Liver (tissue), 9 donors: ENCODE data around the gene UNC13B. TPM values are rescaled to one million over a fixed set of nuclear protein-coding genes. Genes with fewer than 3 reads are reported as not detected.
"Not testable (repeated sequence)": the region's sequence is repeated elsewhere in the genome, so short reads cannot be mapped to it uniquely, and the experiment has no call there.

Experiments used
- DNase-seq: peaks from one replicate; pipeline ENCODE4 v3.0.0-alpha.2; 2017; ENCODE audit warnings: low spot score
- H3K27ac ChIP-seq, 2 donors: one replicate each; pipeline ENCODE4 v1.7.0; 2013; ENCODE audit warnings: inconsistent platforms in 2 of 2, low read length in 2 of 2, control low read depth in 1 of 2, low read depth in 1 of 2, mild to moderate bottlenecking in 1 of 2
- H3K27me3 ChIP-seq, 4 donors: one replicate each; pipeline versions ENCODE4 v1.6.1 to v1.7.0; 2013; ENCODE audit warnings: low read length in 3 of 4, inconsistent platforms in 1 of 4, mild to moderate bottlenecking in 1 of 4, moderate library complexity in 1 of 4; ENCODE audit not compliant: control insufficient read depth in 4 of 4, insufficient read depth in 4 of 4
- H3K36me3 ChIP-seq, 4 donors: one replicate each; pipeline versions ENCODE4 v1.6.1 to v1.7.0; 2013; ENCODE audit warnings: low read length in 3 of 4, mild to moderate bottlenecking in 3 of 4, low read depth in 1 of 4, moderate library complexity in 1 of 4; ENCODE audit not compliant: control insufficient read depth in 4 of 4, insufficient read depth in 3 of 4
- H3K4me1 ChIP-seq, 4 donors: one replicate each; pipeline versions ENCODE4 v1.6.1 to v1.7.0; 2013; ENCODE audit warnings: low read length in 3 of 4, mild to moderate bottlenecking in 3 of 4, moderate library complexity in 1 of 4; ENCODE audit not compliant: control insufficient read depth in 4 of 4, insufficient read depth in 4 of 4
- H3K4me3 ChIP-seq, 3 donors: one replicate each; pipeline versions ENCODE4 v1.6.1 to v1.7.0; 2013; ENCODE audit warnings: low read length in 3 of 3, control low read depth in 1 of 3, low read depth in 1 of 3, mild to moderate bottlenecking in 1 of 3
- H3K9ac ChIP-seq, 2 donors: one replicate each; pipeline ENCODE4 v1.7.0; 2013; ENCODE audit warnings: low read length in 2 of 2, mild to moderate bottlenecking in 2 of 2, moderate library complexity in 2 of 2, control low read depth in 1 of 2, low read depth in 1 of 2
- H3K9me3 ChIP-seq, 4 donors: one replicate each; pipeline versions ENCODE4 v1.6.1 to v1.7.0; 2013; ENCODE audit warnings: low read length in 3 of 4; ENCODE audit not compliant: control insufficient read depth in 4 of 4
- ATF3 ChIP-seq: IDR thresholded peaks from 2 replicates; pipeline ENCODE4 v1.6.1; 2016; ENCODE audit warnings: antibody characterized with exemption
- CTCF ChIP-seq: fragments of 150-350 bp; IDR thresholded peaks from 2 replicates; pipeline ENCODE4 v1.5.1; 2017; ENCODE audit warnings: improper control_type of control experiment, low read depth, low read length; ENCODE audit not compliant: missing input control
- EGR1 ChIP-seq, 2 donors: IDR thresholded peaks; 2 replicates each; pipeline ENCODE4 v1.6.1; 2016 to 2018; ENCODE audit warnings: antibody characterized with exemption in 2 of 2, low read depth in 2 of 2
- FOXA1 ChIP-seq: IDR thresholded peaks from 2 replicates; pipeline ENCODE4 v1.6.1; 2016; ENCODE audit warnings: antibody characterized with exemption
- FOXA2 ChIP-seq: IDR thresholded peaks from 2 replicates; pipeline ENCODE4 v1.6.1; 2016; ENCODE audit warnings: antibody characterized with exemption
- GABPA ChIP-seq, 2 donors: IDR thresholded peaks in 1 of 2; conservative IDR thresholded peaks in 1 of 2; 2 replicates each; pipeline ENCODE4 v1.6.1; 2016; ENCODE audit warnings: antibody characterized with exemption in 2 of 2, mild to moderate bottlenecking in 1 of 2, moderate library complexity in 1 of 2
- HNF4A ChIP-seq, 2 donors: conservative IDR thresholded peaks; 2 replicates each; pipeline ENCODE4 v1.6.1; 2016; ENCODE audit warnings: antibody characterized with exemption in 2 of 2, mild to moderate bottlenecking in 2 of 2
- HNF4G ChIP-seq: IDR thresholded peaks from 2 replicates; pipeline ENCODE4 v1.6.1; 2016; ENCODE audit warnings: antibody characterized with exemption
- JUND ChIP-seq, 2 donors: IDR thresholded peaks; 2 replicates each; pipeline ENCODE4 v1.6.1; 2016; ENCODE audit warnings: antibody characterized with exemption in 2 of 2
- MAX ChIP-seq: IDR thresholded peaks from 2 replicates; pipeline ENCODE4 v1.6.1; 2016; ENCODE audit warnings: antibody characterized with exemption
- NR2F2 ChIP-seq: IDR thresholded peaks from 2 replicates; pipeline ENCODE4 v1.6.1; 2016; ENCODE audit warnings: antibody characterized with exemption
- REST ChIP-seq: IDR thresholded peaks from 2 replicates; pipeline ENCODE4 v1.6.1; 2016; ENCODE audit warnings: antibody characterized with exemption, mild to moderate bottlenecking
- RXRA ChIP-seq, 2 donors: IDR thresholded peaks; 2 replicates each; pipeline ENCODE4 v1.6.1; 2017 to 2018; ENCODE audit warnings: antibody characterized with exemption in 2 of 2, mild to moderate bottlenecking in 1 of 2
- SP1 ChIP-seq: IDR thresholded peaks from 2 replicates; pipeline ENCODE4 v1.6.1; 2018; ENCODE audit warnings: antibody characterized with exemption, mild to moderate bottlenecking
- TAF1 ChIP-seq: conservative IDR thresholded peaks from 2 replicates; pipeline ENCODE4 v1.6.1; 2016; ENCODE audit warnings: antibody characterized with exemption, mild to moderate bottlenecking
- YY1 ChIP-seq: IDR thresholded peaks from 2 replicates; pipeline ENCODE4 v1.6.1; 2016; ENCODE audit warnings: antibody characterized with exemption, mild to moderate bottlenecking
- ZBTB33 ChIP-seq: IDR thresholded peaks from 2 replicates; pipeline ENCODE4 v1.6.1; 2016; ENCODE audit warnings: antibody characterized with exemption
- WGBS: extraction: QIAGEN DNeasy Blood & Tissue Kit; methylation state at CpG from one replicate; pipeline ENCODE4 v1.1.7; 2013; 5-methylcytosine and 5-hydroxymethylcytosine counted together
- polyA plus RNA-seq, 2 donors: library from polyadenylated mRNA; stranded (reverse) in 1 of 2; unstranded in 1 of 2; fragments of 200-250 nt in 1 of 2; fragments of >200 nt in 1 of 2; fragmentation: Nextera tagmentation in 1 of 2; extraction: Ambion mirVana in 1 of 2; gene quantifications; one replicate each; pipeline versions ENCODE4 v1.2.1 to v1.2.3, GENCODE V29; 2013 to 2015
- total RNA-seq, 2 donors: library from RNA; depleted of rRNA; stranded (reverse); fragments of >200 nt; gene quantifications; one replicate each; pipeline ENCODE4 v1.2.3, GENCODE V29; 2014
- donor health status: healthy.
- donor health status: healthy.
- donor health status: healthy.
- donor health status: healthy.
- donor health status: healthy.

Gene UNC13B
- total and polyA plus RNA-seq, 4 donors, result 5.5 to 25.7 (median 11.9) TPM

GRCh38 chr9:35237311-35237710 is 75.5 kb downstream of the UNC13B start:
- no peak overlapping the region for H3K4me3 ChIP-seq
- H3K4me1 ChIP-seq, result peaks cover 0 to 4% (median 0%) of the 10 kb centered on the region in 4 donors
- DNase-seq, result no peak
- H3K9ac ChIP-seq, result no peak overlapping the region
- WGBS, result 64% methylated on average over 1 of the region's 1 CpG
- H3K36me3 ChIP-seq, result no peaks in the 10 kb centered on the region
- no peaks in the 10 kb centered on the region for H3K9me3 ChIP-seq
- no peak overlapping the region for H3K27ac ChIP-seq
- no peaks in the 10 kb centered on the region for H3K27me3 ChIP-seq
- TF ChIP-seq MAX (no peak), RXRA (IDR thresholded peaks at IDR 0.05) (no peak), EGR1 (IDR thresholded peaks at IDR 0.05; ENCODE audit: low read depth in 2 of 2) (no peak), YY1 (no peak), ATF3 (no peak), CTCF (no peak), GABPA (IDR thresholded peaks at IDR 0.05 in 1 of 2, conservative IDR thresholded peaks at IDR 0.05 in 1 of 2) (no peak), SP1 (no peak), REST (no peak), HNF4A (conservative IDR thresholded peaks at IDR 0.05) (no peak), HNF4G (no peak), TAF1 (no peak), JUND (IDR thresholded peaks at IDR 0.05) (no peak), FOXA2 (no peak)

- not testable (repeated sequence) for H3K9ac ChIP-seq, H3K9me3 ChIP-seq, DNase-seq, H3K4me1 ChIP-seq, H3K36me3 ChIP-seq, H3K27me3 ChIP-seq, H3K27ac ChIP-seq, H3K4me3 ChIP-seq
- no CpG with 5 or more reads among the region's 1 CpG for WGBS
Observed at GRCh38 chr9:35245945-35246344, 84.1 kb downstream of the UNC13B start.

GRCh38 chr9:35253075-35253474 is 91.3 kb downstream of the UNC13B start:
- 98% methylated on average over 1 of the region's 1 CpG for WGBS
- no peak for TF ChIP-seq GABPA (IDR thresholded peaks at IDR 0.05 in 1 of 2, conservative IDR thresholded peaks at IDR 0.05 in 1 of 2)
- TF ChIP-seq RXRA (IDR thresholded peaks at IDR 0.05), result no peak
- no peak for TF ChIP-seq JUND (IDR thresholded peaks at IDR 0.05)
- no peak for TF ChIP-seq EGR1 (IDR thresholded peaks at IDR 0.05; ENCODE audit: low read depth in 2 of 2)
- TF ChIP-seq CTCF, result no peak
- TF ChIP-seq MAX, result no peak
- no peak for TF ChIP-seq FOXA1
- TF ChIP-seq TAF1, result no peak
- TF ChIP-seq ZBTB33, result no peak
- TF ChIP-seq ATF3, result no peak
- no peak for TF ChIP-seq HNF4A (conservative IDR thresholded peaks at IDR 0.05)
- no peak for TF ChIP-seq NR2F2
- TF ChIP-seq HNF4G, result no peak
- no peak overlapping the region for H3K9ac ChIP-seq
- H3K4me3 ChIP-seq, result no peak overlapping the region
- H3K36me3 ChIP-seq, result no peaks in the 10 kb centered on the region
- no peaks in the 10 kb centered on the region for H3K9me3 ChIP-seq
- peaks cover 1 to 6% (median 3%) of the 10 kb centered on the region in 4 donors for H3K4me1 ChIP-seq
- DNase-seq, result no peak
- H3K27ac ChIP-seq, result no peak overlapping the region
- H3K27me3 ChIP-seq, result no peaks in the 10 kb centered on the region
